Hepatocyte (in vitro differentiated cells): ENCODE results near the gene PRKAG2.

ENCODE experiments used
- EZH2 ChIP-seq: fragments of 200-600 bp; sonication (generic); IDR thresholded peaks from 2 replicates; pipeline ENCODE4 v1.6.1; 2016; ENCODE audit warnings: antibody characterized with exemption, mild to moderate bottlenecking, borderline replicate concordance
- EZH2phosphoT487 ChIP-seq: fragments of 200-600 bp; sonication (generic); IDR thresholded peaks from one replicate; pipeline ENCODE4 v1.6.1; 2018; ENCODE audit warnings: antibody characterized with exemption, mild to moderate bottlenecking, low read depth, moderate library complexity; ENCODE audit not compliant: unreplicated experiment, severe bottlenecking
- TF ChIP-seq, protein P1 (sequence below): fragments of 200-600 bp; sonication (generic); IDR thresholded peaks from 2 replicates; pipeline ENCODE4 v1.5.1; 2016; ENCODE audit warnings: antibody characterized with exemption, mild to moderate bottlenecking; ENCODE audit not compliant: poor library complexity

GRCh38 chr7:151798851-151799448 lies 78.0 kb downstream of the PRKAG2 start:
- TF ChIP-seq, protein P1, sequence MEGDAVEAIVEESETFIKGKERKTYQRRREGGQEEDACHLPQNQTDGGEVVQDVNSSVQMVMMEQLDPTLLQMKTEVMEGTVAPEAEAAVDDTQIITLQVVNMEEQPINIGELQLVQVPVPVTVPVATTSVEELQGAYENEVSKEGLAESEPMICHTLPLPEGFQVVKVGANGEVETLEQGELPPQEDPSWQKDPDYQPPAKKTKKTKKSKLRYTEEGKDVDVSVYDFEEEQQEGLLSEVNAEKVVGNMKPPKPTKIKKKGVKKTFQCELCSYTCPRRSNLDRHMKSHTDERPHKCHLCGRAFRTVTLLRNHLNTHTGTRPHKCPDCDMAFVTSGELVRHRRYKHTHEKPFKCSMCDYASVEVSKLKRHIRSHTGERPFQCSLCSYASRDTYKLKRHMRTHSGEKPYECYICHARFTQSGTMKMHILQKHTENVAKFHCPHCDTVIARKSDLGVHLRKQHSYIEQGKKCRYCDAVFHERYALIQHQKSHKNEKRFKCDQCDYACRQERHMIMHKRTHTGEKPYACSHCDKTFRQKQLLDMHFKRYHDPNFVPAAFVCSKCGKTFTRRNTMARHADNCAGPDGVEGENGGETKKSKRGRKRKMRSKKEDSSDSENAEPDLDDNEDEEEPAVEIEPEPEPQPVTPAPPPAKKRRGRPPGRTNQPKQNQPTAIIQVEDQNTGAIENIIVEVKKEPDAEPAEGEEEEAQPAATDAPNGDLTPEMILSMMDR, result no peak
- no peak for TF ChIP-seq EZH2
- no peak for TF ChIP-seq EZH2phosphoT487
